Retina (tissue), 1 donor: ENCODE measurements around the gene NRN1.

Source experiments
- DNase-seq: peaks from one replicate; pipeline ENCODE4 v3.0.0-alpha.2; 2016

The NRN1 gene

DNA sequence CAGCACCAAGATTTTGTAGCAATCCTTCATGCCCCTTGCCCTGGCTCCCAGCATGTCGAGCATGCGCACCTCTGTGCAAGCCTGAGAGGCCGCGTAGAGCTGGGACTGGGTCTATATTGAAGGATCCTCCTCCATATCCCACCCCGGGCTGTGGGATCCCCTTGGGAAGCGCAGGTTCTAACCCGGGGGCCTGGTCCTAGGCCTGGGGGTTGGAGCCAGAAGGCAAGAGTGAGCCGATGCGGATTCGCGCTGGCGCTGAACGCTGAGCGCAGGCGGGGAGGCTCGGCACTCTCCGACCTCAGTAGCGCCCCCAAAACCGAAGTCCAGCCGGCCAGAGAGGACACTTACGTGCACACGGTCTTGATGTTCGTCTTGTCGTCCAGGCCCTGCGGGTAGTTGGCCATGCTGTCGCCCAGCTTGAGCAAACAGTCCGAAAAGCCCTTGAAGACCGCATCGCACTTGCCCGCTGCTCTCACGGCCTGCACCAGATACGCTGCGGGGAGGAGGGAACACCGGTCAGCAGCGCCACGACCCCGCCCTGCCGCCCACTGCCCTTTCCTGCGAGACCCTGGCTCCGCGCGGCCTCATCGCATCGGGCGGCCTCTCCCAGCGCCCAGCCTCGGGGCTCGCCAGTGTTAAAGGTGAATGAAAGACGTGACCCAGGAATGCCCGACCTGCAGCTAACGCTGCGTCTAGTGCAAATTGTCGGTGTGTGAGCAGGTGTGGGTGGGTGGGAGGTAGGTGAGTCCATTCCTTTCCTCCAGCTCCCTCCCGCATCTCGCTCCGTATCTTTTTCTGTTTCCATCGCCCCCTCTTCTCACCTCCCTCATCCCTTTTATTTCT lies 4.5 kb downstream of the NRN1 start:
- DNase-seq, result peak; percentile 85

DNA sequence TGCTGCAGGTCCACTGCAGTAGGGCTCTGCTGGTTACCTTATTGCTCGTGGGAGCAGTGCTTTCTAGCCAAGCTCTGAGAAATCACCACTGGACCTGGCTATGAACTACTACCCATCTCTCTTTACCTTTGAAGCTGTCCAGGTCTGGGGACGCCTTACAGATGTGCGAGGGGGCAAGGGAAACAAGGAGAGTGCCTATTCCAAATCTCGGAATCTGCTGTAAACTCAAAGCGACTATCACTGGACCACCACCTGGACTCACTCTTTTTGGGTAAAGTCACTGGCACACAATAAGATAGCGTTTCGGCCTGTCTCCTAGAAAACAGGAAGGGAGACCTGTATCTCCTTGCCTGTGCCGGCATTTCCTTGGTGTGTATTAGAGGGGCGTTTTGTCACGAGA lies 5.3 kb downstream of the NRN1 start:
- no peak for DNase-seq

DNA sequence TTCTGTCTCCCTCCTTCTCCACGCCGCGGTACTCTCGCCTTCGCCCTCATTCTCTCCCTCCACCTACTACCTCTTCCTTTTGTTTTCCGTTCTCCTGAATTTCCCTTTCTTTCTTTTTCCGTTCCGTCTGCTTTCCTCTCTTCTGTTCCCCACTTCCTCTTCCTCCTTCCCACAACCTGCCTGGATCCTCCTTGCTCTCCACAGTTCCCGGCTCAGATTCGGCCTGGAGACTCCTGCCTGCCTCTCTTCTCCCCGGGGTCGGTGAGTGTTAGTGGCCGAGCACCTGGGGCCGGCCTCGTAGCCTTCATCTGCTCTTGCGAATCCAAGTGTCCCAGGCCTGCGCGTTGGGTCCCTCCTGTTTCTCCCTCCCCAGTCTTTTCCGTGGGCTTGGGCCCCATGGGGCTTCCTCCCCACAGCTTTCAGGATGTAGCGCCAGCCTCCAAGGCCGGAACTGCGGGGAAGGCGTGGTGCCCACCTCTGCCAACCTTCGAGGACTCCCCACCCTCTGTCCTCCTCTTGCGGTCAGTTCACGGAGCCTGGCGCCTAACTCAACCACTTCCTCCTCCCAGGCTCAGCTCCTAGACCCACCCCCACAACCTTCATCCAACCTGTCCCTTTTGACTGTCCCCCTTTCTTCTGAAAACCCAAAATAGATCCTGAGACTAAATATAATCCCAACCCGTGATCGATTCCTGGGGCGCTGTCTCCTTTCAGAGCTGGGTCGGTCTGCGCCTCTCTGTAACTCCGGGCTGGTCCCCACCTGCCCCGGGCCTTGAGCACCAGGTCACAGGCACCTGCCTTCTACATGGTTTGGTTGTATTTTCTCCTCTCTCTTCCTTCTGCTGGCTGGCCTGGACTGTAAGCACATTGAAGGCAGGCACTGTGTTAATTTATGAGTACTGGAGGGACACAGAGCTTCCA lies 6.8 kb downstream of the NRN1 start:
- DNase-seq, result no peak

DNA sequence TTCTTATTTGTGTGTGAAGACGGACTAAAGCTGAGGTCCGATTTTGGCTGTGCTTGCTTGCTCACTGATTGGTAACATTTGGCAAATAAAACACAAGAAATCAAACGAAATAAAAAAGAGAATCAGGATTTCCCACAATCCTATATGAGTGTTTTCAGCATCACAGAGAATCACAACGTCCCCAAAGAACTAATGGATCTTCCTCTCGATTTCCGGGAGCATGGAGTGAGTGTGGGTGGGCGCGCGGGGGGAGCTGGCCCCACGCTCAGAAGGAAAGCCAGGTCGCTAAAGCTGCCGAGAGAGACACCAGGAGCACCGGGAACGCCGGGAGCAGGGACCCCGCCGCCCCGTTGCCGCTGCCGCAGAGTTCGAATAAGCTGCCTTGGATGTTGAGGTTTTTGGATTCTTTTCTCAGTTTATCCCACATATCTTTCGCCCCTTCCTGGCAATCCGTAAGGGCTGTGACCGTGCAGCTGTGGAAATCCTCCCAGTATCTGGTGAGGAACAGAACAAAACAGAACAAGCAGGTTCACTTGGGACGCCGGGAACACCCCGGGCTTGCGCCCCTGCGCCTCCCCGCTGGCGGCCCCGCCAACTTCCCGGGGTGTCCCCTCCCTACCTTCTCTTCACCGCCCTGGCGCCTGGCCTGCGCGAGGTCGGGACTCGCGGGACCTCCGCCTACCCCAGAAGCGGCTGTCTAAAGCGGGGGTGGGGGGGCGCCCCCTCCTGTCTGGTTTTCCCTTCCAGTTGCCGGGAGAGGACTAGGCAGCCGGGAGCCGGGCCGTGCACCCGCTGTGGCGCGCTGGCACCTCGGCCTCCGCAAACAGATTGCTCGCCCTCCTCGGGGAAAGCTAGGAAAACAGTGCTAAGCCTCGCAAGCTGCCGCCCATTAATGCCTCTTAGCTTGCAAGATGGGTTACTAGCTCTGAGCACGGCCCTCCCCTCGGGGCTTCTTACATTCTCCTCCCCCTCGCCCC lies 7.7 kb downstream of the NRN1 start:
- peak; percentile 85 for DNase-seq

DNA sequence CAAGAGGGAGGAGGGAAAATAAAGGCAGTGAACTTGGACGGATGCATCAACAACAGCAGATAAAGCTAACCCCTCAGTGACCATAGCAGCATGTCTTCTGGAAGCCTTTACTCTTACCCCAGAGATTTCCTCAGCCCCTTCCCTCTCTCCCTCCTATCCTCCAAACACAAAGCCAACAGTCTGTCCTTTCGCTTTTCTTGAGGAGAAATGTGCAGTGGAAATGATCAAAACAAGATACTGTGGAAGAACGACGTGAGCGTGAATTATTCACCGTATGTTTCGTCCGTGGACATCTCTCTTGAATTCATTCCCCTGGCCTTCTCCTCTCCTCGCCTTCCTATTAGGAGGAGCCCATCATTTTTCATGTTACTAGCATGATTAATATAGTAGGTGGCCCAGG lies 8.5 kb downstream of the NRN1 start:
- DNase-seq, result peak; percentile 63

DNA sequence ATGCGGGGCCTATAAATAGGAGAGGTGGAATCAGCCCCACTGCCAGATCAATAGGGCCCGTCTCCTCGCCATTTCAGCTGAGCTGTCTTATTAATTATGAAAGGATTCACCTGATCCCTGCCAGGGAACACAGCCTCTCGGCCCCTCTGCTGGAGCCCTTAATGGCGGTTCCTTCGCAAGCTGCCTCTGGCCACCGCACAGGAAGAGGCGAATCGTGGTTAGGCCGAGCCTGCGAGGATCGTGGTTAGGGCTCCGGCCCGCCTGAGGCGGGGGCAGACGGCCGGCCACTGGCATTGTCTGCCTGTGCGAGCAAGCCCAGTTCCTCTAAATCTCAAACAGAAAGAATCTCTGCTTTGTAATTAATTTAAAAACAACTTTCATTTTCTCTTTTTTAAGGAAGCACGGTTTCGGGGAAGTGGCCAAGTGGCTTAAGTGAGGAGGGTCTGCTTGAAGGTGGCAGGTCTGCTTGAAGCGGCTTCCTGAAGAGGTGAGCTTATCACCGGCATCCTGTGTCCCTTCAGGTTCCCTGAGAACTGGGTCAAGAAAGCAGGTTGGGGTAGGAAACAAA lies 9.2 kb downstream of the NRN1 start:
- DNase-seq, result peak; percentile 85

DNA sequence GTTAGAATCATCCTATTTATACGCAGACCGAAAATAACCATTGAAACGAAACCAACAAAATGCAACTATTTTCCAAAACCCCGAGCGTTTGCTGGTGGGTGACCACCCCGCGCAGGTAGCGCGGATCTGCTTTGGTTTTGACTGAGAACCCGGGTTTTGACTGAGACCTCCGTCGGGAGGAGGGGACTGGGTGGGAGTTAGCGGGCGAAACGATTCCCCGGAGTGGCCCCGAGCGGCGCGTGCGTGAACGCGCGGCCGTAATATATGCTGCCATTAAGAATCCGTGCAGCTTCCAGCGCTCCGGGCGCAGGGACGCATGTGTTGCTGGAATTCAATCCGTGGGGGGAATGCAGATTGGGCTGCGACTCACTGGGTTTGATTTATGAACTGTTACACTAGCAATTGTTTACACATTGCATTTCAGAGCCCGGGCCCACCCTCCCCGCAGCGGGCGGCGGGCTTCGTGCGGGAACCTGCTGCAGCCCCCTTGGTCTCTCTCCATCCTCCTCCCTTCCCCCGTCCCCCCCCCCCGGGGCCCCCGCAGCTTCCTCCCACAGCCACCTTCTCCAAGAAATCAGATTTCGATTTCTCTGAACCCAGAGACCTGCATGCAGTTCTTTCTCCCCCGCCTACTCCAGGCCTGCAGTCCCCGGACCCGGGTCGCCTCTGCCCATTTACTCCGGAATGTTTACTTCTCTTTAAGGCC lies 9.9 kb downstream of the NRN1 start:
- DNase-seq, result peak; percentile 89

DNA sequence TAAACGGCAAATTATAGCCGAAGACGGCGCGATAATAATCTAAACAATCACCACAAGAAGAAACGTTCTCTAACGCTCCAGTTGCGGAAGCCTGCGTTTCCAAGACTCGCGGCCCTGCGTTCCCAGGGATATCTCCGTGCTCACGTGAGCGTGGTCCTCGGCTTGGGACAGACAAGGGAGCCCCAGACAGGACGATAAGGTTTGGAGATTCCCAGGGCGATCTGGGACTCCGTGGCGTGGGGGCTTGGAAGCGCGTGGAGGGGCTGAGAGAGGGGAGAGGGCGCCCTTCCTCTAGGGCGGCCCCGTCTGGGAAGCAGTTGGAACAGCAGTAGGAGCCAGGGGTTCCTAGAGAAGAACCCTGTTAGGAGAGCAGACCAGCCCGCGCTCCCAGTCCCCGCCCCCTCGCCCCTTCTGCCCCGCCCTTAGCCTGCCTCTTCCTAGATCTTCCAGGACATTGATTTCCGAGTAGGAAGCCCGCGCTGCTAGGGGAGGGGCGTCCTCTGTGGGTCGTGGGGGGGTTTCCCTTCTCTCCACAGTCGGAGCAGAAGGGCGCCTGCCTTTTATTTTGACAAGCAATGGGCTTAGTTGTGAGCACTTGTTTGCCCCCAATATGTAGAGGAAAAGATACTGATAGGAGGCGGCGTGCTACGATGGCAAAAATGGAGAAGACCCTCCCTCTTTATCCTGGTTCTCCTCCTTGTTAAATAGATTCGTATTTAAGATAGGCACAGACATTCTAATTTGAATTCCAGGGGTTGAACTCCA lies 10.6 kb downstream of the NRN1 start:
- peak; percentile 90 for DNase-seq

DNA sequence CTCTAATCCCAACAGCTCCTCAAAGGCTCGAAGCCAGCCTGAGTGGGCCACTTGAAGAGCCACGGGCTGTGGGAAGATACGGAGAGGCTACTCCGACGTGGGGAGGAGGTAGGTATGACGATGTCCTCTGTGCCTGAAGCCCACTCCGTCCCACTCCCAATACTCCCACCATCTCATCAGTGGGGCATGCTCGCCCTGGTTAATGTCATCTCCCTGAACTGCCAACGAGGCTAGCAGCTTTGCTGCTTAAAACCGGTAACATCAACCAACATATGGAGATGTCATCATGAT lies 11.1 kb downstream of the NRN1 start:
- no peak for DNase-seq

DNA sequence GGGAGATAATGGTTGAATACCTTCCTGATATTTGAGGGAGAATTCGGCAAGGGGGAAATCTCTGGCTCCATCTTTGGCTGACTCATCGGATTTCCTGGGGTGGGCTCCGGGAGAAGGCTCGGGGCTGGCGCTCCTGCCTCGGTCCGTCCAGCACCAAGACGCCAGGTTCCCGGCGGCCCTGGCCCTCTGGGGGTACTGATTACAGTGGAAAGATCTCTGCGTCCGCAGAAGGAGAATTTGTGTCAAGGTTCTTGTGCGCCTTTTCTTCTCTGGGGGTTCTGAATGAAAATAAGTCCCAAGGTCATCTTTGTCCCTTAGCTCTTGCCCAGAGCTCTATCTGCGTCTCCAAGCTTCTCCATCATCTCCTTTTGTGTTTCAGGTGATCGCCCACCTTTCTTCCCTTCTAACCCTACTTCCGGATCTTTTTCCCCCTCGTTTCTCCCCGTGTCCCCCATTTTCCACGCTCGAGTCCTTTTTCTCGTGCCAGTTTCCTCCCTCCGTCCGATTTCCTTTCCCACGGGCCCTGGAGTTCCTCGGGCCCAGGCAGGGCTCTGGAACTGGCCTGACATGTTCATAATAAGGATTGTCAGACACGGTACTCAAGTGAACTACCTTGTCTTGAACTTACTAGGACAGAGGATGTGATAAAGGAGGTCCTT lies 11.6 kb downstream of the NRN1 start:
- peak; percentile 51 for DNase-seq

DNA sequence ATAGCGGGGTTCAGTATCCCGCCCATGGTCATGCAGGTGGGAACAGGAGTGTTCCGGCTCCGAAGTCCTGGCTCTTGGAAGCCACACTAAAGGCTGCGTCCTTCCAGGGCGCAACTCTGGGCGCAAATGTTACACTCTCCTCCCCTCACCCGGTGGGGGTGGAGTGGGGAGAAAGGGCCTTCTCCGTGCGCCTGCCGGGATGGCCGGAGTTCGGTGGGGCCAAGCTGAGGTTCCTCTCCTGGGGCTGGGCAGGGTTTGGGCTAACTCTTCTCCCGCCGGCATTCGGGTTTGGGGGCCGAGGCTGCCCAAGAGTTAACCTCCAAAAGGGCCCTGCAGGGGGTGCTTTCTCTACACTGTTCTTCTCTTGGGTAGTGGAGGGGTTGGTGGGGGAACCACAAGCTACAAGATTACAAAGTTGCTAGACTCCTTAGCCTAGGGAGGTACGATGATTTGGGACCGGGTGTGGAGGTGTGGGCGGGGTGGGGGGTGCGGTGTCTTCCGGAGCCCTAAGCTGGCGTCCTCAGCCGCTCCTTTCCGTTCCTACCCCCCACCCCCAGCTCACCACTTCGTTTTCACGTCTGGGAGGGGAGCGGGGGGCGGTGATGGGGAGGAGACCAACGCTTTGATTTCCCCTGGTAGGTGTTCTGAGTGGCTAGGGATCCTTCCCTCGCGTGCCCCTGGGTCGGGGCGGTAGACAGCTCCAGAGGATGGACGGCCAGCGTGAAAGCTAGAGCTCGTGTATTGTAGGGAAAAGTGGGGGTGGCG lies 12.3 kb downstream of the NRN1 start:
- DNase-seq, result peak; percentile 28

DNA sequence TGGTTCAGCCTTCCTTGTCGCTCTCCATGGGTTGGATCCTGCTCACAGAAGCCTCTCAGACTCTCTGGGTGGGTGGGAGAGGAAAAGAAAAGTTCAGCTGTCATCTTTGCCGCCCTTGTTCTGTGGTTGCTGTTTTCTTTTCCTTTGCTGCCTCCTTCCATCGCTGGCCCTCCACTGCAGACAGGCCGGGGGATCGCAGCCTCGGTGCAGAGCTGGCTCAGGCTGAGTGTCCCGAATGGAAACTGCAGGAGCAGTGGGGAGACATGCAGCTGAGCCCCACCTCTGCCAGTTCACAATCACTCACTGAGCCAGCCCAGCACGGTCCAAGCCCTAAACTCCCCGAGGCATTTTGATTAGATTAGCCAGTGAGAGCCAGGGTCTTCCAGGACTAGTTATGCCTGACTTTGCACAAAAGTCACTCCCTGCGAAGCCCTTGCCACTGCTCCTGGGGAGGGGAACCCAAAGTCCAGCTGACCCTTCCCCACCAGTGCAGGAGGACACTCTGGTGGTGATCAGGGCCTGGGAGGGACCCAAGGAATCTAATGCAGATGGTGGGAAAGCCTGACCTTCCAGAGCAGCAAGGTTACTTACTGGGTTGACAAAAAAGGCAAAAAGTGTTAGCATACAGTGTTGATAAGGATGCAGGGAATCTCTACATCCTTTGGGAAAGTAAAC lies 14.0 kb downstream of the NRN1 start:
- peak; percentile 23 for DNase-seq

DNA sequence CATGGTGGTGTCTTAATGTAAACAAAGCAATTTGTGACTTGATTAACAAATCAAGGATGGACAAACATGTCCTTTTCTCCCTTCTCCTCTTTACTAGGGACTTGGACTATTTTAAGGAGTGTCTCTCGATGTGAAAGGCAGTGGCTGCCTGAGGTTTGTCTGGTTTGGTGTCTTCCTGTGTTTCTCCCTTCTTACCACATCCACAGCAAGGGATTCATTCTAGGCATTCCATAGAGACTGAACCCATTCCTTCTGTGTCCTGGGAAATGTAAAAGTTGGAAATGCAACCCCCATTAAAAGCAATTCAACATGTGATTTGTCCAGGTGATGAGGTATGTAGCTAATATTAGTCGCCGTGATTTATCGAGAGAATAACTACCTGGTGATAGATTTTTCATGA lies 15.9 kb downstream of the NRN1 start:
- DNase-seq, result no peak

DNA sequence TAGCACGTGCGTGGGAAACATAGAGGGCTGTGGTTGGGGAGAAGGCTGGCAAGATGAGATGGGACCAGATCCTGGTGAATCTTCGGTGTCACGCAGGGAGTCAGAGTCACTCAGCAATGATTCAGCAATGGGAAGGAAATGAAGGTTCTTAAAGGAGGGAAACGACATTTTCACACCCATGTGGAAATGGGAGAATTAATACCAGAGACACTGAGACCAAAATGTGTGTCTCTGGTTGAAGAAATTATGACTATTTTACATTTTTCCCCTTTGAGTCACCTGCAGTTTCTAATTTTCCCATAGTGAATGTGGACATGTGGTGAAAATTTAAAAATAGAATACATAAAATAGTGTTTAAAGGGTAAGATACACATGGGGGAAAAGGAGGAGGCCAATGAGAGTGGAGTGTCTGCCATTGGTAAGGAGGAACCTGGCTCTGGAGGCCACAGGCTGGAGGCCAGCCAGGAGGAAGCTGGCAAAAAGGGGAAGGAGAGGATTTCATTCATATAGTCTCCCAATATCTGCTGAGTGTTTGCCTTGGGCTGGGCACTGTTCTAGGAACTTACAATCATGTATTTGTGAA lies 17.5 kb downstream of the NRN1 start:
- no peak for DNase-seq

DNA sequence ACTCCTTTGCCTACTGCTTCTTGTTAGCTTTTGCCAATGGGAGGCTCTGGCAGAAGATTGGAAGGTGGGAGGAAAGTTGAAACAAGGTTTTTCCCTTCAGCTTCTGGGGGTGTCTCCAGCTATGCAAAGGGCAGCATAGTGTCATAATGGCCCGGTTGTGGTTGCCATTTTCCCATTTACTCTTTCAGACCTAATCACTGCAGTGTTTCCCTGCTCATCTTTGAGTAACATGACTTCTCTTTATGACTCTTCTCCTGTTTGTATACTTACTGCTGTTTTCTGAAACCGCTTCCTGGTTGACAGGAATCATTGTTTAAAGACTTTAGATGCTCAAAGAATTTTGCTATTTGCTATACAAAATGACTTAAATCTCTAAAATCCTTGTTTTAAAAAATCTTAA lies 19.9 kb downstream of the NRN1 start:
- DNase-seq, result no peak

DNA sequence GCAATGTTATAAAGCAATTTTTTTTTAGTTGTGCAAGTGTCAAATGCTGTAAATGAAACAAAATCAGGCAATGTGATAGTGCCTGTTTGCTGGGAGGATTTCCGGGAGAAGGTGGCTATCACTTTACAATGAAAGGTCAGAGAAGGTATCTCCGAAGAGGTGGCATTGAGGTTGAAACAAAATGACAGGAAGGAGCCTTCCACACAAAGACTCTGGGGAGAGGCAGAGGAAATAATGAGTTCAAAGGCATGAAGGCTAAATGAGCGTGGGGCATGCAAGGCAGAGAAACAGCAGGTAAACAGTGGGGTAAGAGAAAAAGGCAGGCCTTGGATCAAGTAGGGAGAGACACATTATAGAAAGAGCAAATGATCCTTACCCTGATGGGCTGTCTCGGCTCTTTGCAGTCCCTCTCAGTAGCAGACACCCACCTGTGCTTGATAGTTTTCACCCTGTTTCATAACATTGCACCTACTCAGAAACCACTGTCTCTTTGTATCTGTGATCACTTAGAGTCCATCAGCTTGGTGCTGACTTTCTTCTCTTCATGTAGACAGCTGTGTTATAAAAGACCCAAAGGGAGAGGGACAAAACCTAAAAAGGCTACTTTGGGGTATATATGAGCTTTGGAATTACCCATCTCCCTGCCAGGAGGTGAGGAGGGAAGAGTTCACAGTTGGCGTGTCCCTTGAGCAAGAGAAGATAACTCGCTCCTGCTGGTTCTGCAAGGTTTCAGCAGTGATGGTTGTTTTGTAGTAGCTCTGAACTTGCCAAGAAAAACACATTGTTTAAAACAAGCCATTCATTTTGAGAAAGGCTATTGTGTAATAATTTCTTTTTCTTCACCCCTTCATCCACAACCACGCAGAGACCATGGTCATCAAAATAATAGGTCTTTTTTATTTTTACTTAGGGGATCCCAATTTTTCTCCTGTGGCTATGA lies 22.3 kb downstream of the NRN1 start:
- DNase-seq, result no peak
